Glomerular visceral epithelial cell (primary cell): Measurements from ENCODE around the gene AKAP13.
"Not testable (repeated sequence)": the region's sequence is repeated elsewhere in the genome, so short reads cannot be mapped to it uniquely, and the experiment has no call there.

ENCODE experiments used
- DNase-seq: peaks from one replicate; pipeline ENCODE4 v3.0.0-alpha.2; 2016; ENCODE audit errors: extremely low spot score

The AKAP13 gene

GRCh38 chr15:85665677-85666076, 285.3 kb downstream of the AKAP13 start:
- not testable (repeated sequence) for DNase-seq

- peak; percentile 97 for DNase-seq
Observed at GRCh38 chr15:85667491-85668424, 287.4 kb downstream of the AKAP13 start.

GRCh38 chr15:85671156-85671555, 290.8 kb downstream of the AKAP13 start:
- DNase-seq = no peak

GRCh38 chr15:85672332-85673084, 292.1 kb downstream of the AKAP13 start:
- DNase-seq = no peak

- no peak for DNase-seq
Observed at GRCh38 chr15:85673326-85673725, 292.9 kb downstream of the AKAP13 start.

GRCh38 chr15:85676342-85677098, 296.1 kb downstream of the AKAP13 start:
- no peak for DNase-seq

GRCh38 chr15:85679231-85679630, 298.8 kb downstream of the AKAP13 start:
- no peak for DNase-seq

GRCh38 chr15:85681386-85681785, 301.0 kb downstream of the AKAP13 start:
- no peak for DNase-seq

GRCh38 chr15:85684174-85684710, 303.8 kb downstream of the AKAP13 start:
- DNase-seq = no peak

GRCh38 chr15:85685356-85685755, 305.0 kb downstream of the AKAP13 start:
- DNase-seq = no peak

- no peak for DNase-seq
Observed at GRCh38 chr15:85687329-85687728, 306.9 kb downstream of the AKAP13 start.

- no peak for DNase-seq
Observed at GRCh38 chr15:85688711-85689110, 308.3 kb downstream of the AKAP13 start.

- peak; percentile 23 for DNase-seq
Observed at GRCh38 chr15:85689729-85690128, 309.3 kb downstream of the AKAP13 start.

- no peak for DNase-seq
Observed at GRCh38 chr15:85690561-85691231, 310.3 kb downstream of the AKAP13 start.

GRCh38 chr15:85691350-85692240, 311.2 kb downstream of the AKAP13 start:
- DNase-seq = no peak

- DNase-seq = no peak
Observed at GRCh38 chr15:85692321-85692720, 311.9 kb downstream of the AKAP13 start.

- no peak for DNase-seq
Observed at GRCh38 chr15:85692873-85693272, 312.5 kb downstream of the AKAP13 start.

- DNase-seq = no peak
Observed at GRCh38 chr15:85693277-85693676, 312.9 kb downstream of the AKAP13 start.

GRCh38 chr15:85694091-85694490, 313.7 kb downstream of the AKAP13 start:
- no peak for DNase-seq

- no peak for DNase-seq
Observed at GRCh38 chr15:85700767-85701166, 320.4 kb downstream of the AKAP13 start.
